ENCODE measurements around the gene PCLO.
"Not testable (repeated sequence)": the region's sequence is repeated elsewhere in the genome, so short reads cannot be mapped to it uniquely, and the experiment has no call there.

The PCLO gene

DNA sequence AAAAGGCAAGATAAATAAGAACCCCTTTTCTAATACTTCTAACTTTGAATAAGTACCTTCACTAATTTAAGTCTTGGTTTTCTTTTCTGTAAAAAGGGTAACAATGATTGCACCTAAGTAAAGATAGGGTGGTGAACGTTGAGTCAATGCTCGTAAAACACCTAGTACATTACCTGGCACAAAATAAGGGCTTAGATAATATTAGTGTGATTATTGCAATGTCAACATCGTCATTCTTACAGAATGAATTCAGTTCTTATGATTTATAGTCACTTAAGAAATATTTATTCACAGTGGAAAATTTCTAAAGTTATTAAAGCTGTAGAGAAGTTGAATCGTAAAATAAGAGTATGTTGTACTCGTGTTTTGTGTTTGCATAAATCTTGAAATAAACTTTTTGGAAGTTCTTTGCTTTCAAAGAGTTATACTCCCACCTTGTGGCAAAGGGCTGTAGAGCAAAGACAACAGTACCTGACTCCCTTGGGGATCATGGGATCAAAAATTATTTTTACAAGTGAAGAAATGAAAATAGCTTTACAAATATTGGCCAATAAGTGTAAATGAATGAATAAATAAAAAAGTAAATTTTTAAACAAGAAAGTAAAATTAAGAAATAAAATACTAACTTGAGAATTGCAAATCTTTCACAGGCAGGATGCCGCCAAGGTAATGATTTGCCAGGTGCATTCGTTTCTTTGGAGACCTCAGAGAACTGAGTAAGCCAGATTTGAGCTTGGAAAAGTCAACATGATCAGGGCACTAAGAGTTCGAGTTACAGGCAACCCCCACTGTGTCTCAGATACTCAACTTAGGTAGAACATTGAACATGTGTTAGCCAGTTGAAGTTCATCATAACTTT lies 433.3 kb downstream of the PCLO start:
- DNase-seq (ENCODE audit: low read depth), result peak; percentile 31

GRCh38 chr7:82726038-82726800 lies 436.5 kb downstream of the PCLO start:
- DNase-seq (ENCODE audit: low read depth), result peak; percentile 34

- DNase-seq (ENCODE audit: low read depth), result no peak
Measured at GRCh38 chr7:82723411-82723810, 439.3 kb downstream of the PCLO start.

DNA sequence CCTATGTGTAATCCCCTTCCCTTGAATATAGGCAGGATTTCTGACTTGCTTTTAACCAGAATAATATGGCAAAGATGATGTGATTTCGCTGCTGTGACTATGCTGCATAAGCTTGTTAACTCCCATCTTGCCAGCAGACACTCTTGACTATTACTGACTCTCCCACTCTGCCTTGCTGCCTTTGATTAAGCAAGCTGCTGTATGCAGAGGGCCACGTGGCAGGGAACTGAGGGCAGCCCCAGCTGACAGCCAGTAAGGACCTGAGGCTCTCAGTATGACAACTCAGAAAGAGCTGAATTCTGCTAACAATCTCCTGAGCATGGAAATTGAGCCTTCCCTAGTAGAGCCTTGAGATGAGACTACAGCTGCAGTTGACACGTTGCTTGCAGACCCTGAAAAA lies 439.7 kb downstream of the PCLO start:
- no peak for DNase-seq (ENCODE audit: low read depth)

DNA sequence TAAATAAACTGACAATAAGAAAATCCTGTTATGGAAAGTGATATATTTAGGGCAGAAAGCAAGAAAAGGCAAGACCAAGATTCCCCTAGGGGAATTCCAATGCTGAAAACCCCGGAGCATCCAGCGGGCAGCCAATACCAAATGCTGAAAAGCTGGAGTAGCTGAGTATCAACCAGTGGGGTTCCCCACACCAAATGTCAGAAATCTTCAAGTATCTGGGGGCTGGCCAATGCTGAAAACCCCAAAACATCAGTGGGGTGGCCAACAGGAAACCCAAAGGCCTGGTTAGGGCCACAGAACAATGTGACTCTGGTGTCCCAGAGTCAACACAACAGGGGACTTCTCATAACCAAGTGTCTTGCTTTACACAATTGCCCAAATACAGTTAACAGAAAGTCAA lies 447.3 kb downstream of the PCLO start:
- no peak for DNase-seq (ENCODE audit: low read depth)

DNA sequence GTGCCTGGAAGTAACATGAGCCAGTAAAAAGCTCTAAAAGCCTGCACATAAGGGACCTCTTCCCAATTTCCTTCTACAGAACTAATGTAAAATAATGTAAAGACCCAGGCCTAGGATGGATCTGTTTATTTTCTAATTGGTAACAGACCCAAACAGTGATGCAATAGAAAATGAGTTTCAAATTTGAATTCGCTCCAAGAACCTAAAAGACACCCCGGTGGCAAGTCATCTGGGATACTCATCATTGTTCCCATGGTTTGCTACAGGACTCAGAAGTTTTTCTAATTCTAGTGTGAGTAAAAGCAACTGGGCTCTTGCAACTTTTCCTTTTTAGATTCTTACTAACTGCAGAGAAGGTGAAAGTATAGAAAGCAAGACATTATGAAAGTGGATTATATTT lies 447.8 kb downstream of the PCLO start:
- DNase-seq (ENCODE audit: low read depth), result peak; percentile 78

DNA sequence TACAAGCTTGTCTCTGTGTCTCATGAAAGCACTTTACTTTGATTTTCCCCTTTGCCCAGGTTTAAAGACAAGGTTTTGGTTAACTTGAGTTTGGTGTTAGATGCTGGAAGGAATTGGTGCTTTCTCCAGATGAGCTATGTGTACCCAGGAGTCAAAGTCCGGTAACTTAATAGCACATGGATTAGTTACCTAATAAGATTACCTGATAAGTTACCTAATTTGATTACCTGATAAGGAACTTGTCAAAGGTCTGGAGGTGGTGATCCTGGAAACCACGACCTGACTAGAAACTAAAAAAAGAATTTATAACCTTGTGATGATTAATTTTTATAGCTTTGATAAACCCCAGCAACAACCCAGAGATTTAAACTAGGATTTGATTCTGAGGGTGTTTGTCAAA lies 449.2 kb downstream of the PCLO start:
- no peak for DNase-seq (ENCODE audit: low read depth)

GRCh38 chr7:82706344-82706743 lies 456.3 kb downstream of the PCLO start:
- not testable (repeated sequence) for DNase-seq (ENCODE audit: low read depth)

DNA sequence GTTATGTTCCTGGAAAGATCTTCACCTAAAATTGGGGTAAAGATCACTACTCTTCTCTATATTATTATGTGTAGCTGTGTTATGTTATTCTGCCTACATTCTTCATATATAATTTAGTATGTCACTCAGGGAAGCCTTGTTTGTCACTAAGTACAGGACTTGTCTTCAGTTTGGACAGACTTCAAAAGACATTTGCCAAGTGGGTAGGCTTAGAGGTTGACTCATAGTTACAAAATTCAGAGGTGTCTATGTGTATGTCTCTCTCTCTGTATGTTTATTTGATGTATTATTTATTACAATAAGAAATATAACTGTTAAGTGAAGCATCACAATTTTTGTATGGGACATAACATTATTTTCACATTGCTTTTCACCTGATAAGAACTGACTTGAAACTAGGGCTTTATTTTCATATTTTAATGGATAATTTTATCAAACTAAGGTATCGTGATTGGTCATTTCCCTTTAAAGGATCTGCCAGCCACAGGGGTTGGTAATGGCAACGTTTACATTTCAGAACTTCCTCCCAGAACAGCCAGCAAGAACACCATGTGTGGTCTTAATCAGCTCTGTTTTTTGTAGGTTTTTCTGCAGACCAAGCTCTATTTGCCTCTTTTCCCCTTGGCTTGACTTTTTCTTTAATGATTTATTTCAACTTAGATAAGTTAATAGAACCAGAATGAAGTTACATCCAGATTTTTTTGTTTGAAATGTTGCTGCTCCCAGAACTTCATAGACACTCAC lies 457.0 kb downstream of the PCLO start:
- no peak for DNase-seq (ENCODE audit: low read depth)

GRCh38 chr7:82704121-82704520 lies 458.6 kb downstream of the PCLO start:
- DNase-seq (ENCODE audit: low read depth), result no peak
